Activated naive CD4-positive, alpha-beta T cell (primary cell): Measurements from ENCODE around the gene SLC29A3.

Experiments used
- DNase-seq, 4 experiments: peaks; one replicate each; lab custom pipeline; 2025; lab: John Stamatoyannopoulos, UW

The SLC29A3 gene

DNA sequence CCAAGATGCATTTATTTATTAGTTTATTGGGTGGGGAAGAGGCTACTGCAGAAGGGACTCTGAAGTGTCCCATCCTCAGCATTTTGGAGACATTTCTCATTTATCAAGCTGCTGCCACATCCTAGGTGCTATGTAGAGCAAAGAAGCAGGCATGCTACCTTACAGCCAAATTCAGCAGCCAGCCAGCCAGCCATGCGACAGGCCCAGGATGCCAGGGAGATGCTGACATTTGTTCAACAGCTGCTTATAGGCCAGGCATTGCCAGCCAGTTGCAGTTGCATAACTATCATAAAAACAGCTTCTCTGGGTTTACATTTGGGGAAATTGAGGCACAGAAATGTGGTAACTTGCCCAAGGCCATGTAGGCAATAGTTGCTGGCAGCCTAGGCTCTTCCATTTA lies 2.3 kb downstream of the SLC29A3 start:
- no peak for DNase-seq

DNA sequence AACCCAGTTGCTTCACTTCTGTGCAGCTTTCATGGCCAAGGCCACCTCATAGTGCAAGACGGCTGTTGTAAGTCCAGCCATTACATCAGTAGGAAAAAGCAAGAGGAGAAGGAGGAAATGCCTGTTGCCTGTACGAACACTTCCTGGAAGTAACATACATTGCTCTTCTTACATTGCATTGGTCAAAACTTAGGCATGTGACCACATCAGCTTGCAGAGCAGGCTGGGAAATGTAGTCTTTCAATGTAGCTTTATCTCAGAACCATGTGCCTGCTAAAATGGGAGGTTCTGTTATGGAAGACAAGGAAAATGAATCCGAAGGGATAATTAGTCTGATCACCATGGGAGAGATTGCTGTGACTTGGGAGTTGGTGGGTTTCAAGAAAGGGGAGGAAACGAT lies 4.3 kb downstream of the SLC29A3 start:
- no peak for DNase-seq

DNA sequence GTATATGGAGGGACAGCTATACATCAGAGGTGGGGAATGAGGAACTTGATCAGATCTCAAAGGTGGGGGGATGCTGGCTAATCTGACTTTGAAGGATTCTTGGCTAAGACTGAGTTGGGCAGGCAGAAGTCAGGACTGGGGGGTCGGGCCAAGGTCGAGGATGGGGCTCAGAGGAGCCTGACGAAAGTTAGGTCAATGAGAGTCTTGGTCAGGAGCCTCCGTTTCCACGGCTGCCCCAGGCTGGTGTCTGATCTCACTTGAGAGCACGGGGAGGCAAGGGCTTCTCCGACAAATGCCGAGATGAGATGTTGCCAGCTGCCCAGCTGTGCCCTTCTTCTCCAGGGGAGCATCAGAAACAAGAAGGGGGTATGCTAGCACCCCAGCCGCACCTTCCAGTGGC lies 5.7 kb downstream of the SLC29A3 start:
- no peak for DNase-seq

DNA sequence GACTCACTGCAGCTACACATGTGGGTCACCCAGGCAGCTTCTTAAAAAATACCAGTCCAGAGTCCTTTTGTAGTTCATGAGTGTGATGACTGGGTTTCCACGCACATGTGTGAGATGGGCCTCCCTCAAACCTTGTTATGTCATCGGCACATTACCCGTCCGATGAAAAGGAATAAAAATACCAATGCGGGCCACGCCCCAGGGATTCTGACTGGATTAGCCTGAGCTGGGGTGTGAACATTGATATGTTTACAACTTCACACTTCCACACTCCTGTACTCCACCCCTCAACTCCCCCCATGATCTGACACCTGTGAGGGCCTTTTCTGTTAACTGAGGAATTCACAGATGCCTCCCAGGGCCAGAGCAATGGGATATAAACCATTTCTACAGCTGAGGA lies 6.2 kb downstream of the SLC29A3 start:
- DNase-seq = no peak

GRCh38 chr10:71326464-71326881 lies 7.4 kb downstream of the SLC29A3 start:
- no peak for DNase-seq

DNA sequence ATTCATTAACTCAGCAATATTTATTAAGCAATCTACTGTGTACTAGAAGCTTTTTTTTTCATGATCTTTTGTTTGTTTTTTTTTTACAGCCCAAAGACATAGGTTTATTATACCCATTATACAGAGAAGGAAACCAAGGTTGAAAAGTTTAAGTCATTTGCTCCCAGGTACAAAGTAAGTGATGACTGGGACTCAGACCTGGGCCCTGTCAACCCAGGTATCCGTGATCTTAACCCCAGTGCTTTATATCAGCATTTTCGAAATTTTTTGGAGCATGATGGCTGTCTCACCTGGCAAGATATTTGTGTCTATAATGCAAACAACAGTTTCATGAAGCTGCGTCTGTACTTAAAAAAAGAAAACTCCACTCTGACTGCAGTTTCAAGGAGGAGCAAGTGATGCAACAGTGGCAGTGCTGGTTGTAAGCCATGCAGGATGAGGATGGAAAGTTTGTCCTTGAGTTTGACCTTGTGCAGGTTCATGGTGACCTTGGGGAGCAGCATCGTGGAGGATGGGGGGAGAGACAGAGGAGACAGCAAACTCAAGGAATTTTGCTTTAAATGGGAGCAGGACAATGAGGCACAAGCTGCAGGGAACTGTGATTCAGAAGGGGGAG lies 11.8 kb downstream of the SLC29A3 start:
- no peak for DNase-seq

- no peak for DNase-seq
Measured at GRCh38 chr10:71331736-71332135, 12.7 kb downstream of the SLC29A3 start.

DNA sequence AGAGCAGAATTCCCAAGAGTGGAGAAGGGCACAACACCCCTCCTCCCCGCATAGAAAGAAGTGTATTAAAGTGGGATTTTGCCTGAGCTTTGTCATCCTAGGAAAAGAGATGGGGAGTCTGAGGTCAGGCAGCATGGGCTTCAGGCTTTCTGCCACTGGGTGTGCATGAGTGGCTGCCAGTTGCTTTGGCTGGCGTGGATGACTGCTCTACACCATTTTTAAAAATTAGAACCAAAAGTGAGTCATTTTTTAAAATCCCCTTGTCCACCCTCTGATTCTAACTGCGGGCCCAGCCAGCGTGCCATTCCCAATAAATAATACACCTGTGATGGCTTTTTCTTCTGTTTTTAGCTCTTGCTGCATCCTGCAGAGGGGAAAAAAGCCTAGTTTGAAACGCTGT lies 13.4 kb downstream of the SLC29A3 start:
- no peak for DNase-seq

DNA sequence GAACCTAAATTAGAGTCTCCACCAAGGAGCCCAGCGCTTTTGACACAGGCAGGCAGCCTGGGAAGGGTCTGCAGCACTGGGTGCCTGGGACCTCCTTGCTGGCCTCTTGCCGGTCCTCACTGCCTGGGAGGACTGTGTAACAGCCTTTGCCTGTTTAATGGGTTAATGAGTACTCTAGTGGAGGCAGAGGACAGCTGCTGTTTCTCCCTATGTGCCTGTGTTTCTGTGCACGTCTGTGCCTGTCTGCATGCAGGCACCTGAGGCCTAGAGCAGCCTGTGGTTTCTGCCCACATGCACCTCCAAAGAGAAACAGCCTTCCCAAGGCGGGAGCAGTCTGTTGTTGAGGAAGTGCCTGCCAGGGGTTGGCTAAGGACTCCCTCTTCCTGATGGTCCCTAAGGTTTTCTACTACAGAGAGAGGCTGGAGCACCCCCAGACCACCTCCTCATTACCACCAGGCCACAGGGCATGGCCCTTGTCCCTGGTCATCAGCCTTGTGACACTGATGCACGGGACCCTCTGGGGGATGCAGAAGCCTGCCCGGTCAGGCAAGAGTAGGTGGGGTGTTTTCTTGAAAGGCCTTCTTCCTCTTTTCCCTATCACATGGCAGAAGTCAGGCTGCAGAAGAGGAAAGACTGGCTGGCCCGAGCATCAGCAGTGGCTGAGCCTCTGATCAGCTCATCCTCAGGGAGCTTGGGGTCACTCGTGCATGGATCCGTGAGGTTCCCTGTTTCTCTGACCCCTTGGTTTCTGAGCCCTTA lies 14.2 kb downstream of the SLC29A3 start:
- no peak for DNase-seq

GRCh38 chr10:71334221-71334791 lies 15.2 kb downstream of the SLC29A3 start:
- DNase-seq = no peak

- DNase-seq = no peak
Measured at GRCh38 chr10:71335173-71335708, 16.2 kb downstream of the SLC29A3 start.

DNA sequence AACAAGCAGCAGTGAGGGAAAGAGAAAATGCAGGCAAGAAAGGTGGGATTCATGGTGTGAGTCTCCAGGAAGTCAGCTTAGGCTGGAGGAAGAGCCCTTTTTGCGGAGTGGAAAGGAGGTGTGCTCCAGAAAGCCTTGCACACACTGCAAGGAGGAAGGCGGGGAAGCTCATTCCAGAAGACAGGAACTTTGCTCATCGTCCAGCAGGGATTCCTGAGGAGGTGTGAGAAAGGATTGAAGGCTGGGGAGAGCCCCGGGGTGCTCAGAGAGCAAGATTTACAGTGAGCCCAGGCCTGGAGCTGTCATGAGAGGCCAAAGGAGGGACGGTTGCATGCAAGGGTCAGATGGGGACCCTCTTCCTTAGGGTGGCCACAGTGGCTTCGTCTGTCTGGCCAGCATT lies 17.6 kb downstream of the SLC29A3 start:
- DNase-seq = no peak

GRCh38 chr10:71337219-71337701 lies 18.2 kb downstream of the SLC29A3 start:
- DNase-seq = no peak

- DNase-seq = no peak
Measured at GRCh38 chr10:71338728-71339495, 19.9 kb downstream of the SLC29A3 start.

DNA sequence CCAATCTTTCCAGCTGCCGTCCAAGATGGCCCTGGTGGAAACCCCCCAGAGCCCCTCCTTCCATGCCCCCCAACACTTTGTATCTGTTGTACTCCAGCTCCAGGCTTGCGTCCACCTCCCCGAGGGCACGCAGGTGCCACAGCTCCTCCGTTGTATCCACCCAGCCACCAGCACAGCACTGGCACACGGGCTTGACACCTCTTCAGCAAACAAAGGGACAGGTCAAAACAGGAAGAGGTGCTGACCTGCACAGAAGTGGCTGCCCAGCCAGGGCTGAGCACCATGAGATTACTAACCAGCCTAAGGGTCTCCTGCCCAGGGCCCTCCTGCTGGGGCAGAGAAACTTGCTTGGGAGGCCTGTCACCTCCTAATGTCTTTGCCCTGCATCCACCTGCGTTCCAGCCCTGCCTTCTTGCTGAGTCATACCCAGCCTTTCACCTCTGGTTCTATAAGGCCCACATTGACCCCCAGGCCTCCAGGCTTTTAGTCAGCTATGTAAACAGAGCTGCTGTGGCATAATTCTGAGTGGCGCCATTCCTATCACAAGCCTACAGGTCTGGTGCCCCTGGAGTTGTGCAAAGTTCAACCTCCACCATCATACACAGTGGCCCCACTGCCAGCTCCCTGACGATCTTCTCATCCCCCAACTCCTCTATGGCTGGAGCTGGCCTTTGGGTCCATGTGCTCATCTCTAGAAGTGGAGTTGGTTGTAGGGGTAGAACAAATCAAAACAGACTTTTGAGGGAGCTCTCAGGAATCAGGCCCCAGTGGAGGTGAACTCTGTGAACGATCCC lies 20.9 kb downstream of the SLC29A3 start:
- DNase-seq = no peak

- no peak for DNase-seq
Measured at GRCh38 chr10:71342573-71343391, 23.7 kb downstream of the SLC29A3 start.

DNA sequence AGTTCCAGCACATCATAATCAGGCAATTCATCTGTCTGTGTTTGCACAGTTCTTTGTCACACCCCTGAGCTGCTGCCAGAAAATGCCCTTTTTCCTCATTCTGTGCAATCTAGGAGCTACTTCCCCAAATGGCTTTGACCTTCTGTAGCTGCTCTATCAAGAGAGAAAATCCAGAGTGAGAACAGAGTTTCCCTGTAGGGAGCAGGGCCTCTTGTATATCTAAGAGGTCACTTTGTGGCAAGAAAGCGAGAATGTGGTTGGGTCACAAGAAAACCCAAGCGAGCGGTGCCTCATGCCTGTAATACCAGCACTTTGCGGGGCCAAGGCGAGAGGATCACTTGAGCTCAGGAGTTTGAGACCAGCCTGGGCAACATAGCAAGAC lies 24.3 kb downstream of the SLC29A3 start:
- DNase-seq = no peak

DNA sequence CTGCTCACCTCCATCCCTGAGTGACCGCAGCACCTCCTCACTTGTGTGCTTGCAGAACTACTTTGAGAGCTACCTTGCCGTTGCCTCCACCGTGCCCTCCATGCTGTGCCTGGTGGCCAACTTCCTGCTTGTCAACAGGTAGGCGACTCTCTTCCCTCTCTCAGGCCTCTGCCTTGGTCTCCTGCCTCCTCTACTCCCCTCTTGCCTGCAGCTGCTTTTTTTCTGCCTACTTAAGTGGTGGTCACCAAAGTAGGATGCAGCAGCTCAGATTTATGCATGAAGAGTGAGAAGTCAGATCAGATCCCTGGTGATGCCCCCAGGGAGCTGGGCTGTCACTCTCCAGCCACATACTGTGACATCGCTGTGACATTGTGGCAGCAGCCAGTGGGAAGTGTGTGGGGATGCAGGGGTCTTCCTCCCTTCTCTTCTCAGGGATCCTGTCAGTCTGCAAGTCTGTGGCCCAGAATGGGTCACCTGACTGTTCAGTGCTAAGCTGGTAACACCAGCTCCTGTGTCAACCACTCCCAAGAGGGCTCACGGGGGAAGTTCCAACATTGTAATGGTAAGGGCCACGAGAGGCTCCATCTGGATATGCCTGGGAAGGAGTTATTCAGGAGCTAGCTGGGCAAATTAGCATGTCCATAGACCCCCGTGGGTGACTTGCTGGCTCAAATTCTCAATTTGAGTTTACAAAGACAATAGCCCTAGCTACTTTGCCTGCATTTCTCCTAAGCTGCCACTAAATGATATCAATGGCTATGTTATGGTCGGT lies 25.3 kb downstream of the SLC29A3 start:
- no peak for DNase-seq

DNA sequence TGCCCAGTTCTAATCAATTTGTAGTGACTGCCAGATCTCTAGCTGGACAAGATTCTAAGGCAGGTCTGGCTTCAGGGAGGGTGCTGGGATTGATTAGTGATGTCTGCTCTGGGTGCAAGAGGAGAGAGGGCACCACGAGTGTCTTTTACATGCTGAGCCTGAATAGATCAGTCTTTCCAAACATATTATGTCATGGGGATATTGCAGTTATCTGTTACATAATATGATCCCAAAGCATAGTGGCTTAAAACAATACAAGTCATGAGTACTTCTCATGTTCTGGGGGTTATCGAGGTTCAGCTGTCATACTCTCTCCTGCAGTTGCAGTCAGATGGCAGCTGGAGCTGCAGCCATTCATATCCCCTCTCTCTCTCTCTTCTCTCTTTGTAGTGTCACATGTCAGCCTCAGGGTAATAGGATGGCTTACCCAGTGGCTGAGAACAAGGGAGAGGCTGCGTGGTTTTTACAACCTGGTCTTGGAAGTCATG lies 26.0 kb downstream of the SLC29A3 start:
- DNase-seq = no peak

- DNase-seq = no peak
Measured at GRCh38 chr10:71345694-71346093, 26.6 kb downstream of the SLC29A3 start.
